ENCODE measurements around the gene OR4F6. TPM values are rescaled to one million over a fixed set of nuclear protein-coding genes. Genes with fewer than 3 reads are reported as not detected.
"Not testable (repeated sequence)": the region's sequence is repeated elsewhere in the genome, so short reads cannot be mapped to it uniquely, and the experiment has no call there.

The OR4F6 gene
- total RNA-seq, 2 experiments from 2014 or later = not detected

GRCh38 chr15:101793981-101794380, 9.3 kb upstream of the OR4F6 start:
- H3K27me3 ChIP-seq (ENCODE audit: control insufficient read depth in 1 of 2, insufficient read depth in 2 of 2, low read length in 2 of 2); H3K36me3 Mint-ChIP-seq (ENCODE audit: low read depth); H3K27ac Mint-ChIP-seq; H3K9me3 ChIP-seq (ENCODE audit: control insufficient read depth in 1 of 2, insufficient read depth in 1 of 2, low read length in 2 of 2); H3K4me1 ChIP-seq (ENCODE audit: insufficient read depth, low read length); intact Hi-C loops (cut with DNase I, micrococcal nuclease); H3K27ac ChIP-seq (ENCODE audit: low read depth in 1 of 2, low read length in 2 of 2); H3K9me3 Mint-ChIP-seq; POLR2A ChIA-PET; H3K4me3 ChIP-seq (ENCODE audit: low read length); H3K4me1 Mint-ChIP-seq (ENCODE audit: low read depth); DNase-seq; ATAC-seq (ENCODE audit: poor library complexity); H3K4me3 Mint-ChIP-seq; H3K36me3 ChIP-seq (ENCODE audit: insufficient read depth, low read length); CTCF ChIA-PET: not testable (repeated sequence)
- peaks cover 39% of the 10 kb centered on the region for H3K27me3 Mint-ChIP-seq

- peaks cover 0 to 4% of the 10 kb centered on the region in 2 experiments for H3K27me3 ChIP-seq (ENCODE audit: control insufficient read depth in 1 of 2, insufficient read depth in 2 of 2, low read length in 2 of 2)
- Mint-ChIP-seq H3K4me1 (ENCODE audit: low read depth) (no peaks in the 10 kb centered on the region), H3K4me3 (no peak overlapping the region), H3K9me3 (no peaks in the 10 kb centered on the region), H3K27ac (no peak overlapping the region), H3K36me3 (ENCODE audit: low read depth) (no peaks in the 10 kb centered on the region), H3K27me3 (peaks cover 44% of the 10 kb centered on the region)
- no peak overlapping the region for H3K4me3 ChIP-seq (ENCODE audit: low read length)
- TF ChIP-seq CTCF (IDR thresholded peaks at IDR 0.05) = no peak
- POLR2A ChIA-PET = no interaction called here
- intact Hi-C loops (cut with DNase I, micrococcal nuclease) = no loop called here
- no peak overlapping the region for H3K27ac ChIP-seq (ENCODE audit: low read depth in 1 of 2, low read length in 2 of 2)
- ATAC-seq (ENCODE audit: poor library complexity) (no peak), DNase-seq (no peak)
- no peaks in the 10 kb centered on the region for H3K4me1 ChIP-seq (ENCODE audit: insufficient read depth, low read length)
- H3K9me3 ChIP-seq (ENCODE audit: control insufficient read depth in 1 of 2, insufficient read depth in 1 of 2, low read length in 2 of 2) = no peaks in the 10 kb centered on the region
- CTCF ChIA-PET = no interaction called here
- no peaks in the 10 kb centered on the region for H3K36me3 ChIP-seq (ENCODE audit: insufficient read depth, low read length)
Observed at GRCh38 chr15:101795455-101795854, 7.9 kb upstream of the OR4F6 start.

- Histone ChIP-seq H3K4me3 (ENCODE audit: low read length) (no peak overlapping the region), H3K36me3 (ENCODE audit: insufficient read depth, low read length) (no peaks in the 10 kb centered on the region), H3K9me3 (ENCODE audit: control insufficient read depth in 1 of 2, insufficient read depth in 1 of 2, low read length in 2 of 2) (no peaks in the 10 kb centered on the region), H3K4me1 (ENCODE audit: insufficient read depth, low read length) (no peaks in the 10 kb centered on the region), H3K27ac (ENCODE audit: low read depth in 1 of 2, low read length in 2 of 2) (no peak overlapping the region), H3K27me3 (ENCODE audit: control insufficient read depth in 1 of 2, insufficient read depth in 2 of 2, low read length in 2 of 2) (peaks cover 0 to 4% of the 10 kb centered on the region in 2 experiments)
- H3K4me3 Mint-ChIP-seq = no peak overlapping the region
- ATAC-seq (ENCODE audit: poor library complexity) (no peak), DNase-seq (no peak)
- no peaks in the 10 kb centered on the region for H3K36me3 Mint-ChIP-seq (ENCODE audit: low read depth)
- ChIA-PET CTCF (no interaction called here), POLR2A (no interaction called here)
- intact Hi-C loops (cut with DNase I, micrococcal nuclease) = no loop called here
- H3K27ac Mint-ChIP-seq = no peak overlapping the region
- H3K4me1 Mint-ChIP-seq (ENCODE audit: low read depth) = no peaks in the 10 kb centered on the region
- H3K9me3 Mint-ChIP-seq = no peaks in the 10 kb centered on the region
- no peak for TF ChIP-seq CTCF (IDR thresholded peaks at IDR 0.05)
- H3K27me3 Mint-ChIP-seq = peaks cover 44% of the 10 kb centered on the region
Observed at GRCh38 chr15:101799665-101800064, 3.6 kb upstream of the OR4F6 start.

- TF ChIP-seq CTCF (IDR thresholded peaks at IDR 0.05) = no peak
- CTCF ChIA-PET = no interaction called here
- ATAC-seq (ENCODE audit: poor library complexity) (no peak), DNase-seq (no peak)
- intact Hi-C loops (cut with DNase I, micrococcal nuclease) = no loop called here
- no peaks in the 10 kb centered on the region for H3K9me3 Mint-ChIP-seq
- Histone ChIP-seq H3K9me3 (ENCODE audit: control insufficient read depth in 1 of 2, insufficient read depth in 1 of 2, low read length in 2 of 2) (no peaks in the 10 kb centered on the region), H3K4me1 (ENCODE audit: insufficient read depth, low read length) (no peaks in the 10 kb centered on the region), H3K27me3 (ENCODE audit: control insufficient read depth in 1 of 2, insufficient read depth in 2 of 2, low read length in 2 of 2) (peaks cover 0 to 8% of the 10 kb centered on the region in 2 experiments), H3K27ac (ENCODE audit: low read depth in 1 of 2, low read length in 2 of 2) (no peak overlapping the region), H3K36me3 (ENCODE audit: insufficient read depth, low read length) (no peaks in the 10 kb centered on the region), H3K4me3 (ENCODE audit: low read length) (no peak overlapping the region)
- H3K4me1 Mint-ChIP-seq (ENCODE audit: low read depth) = no peaks in the 10 kb centered on the region
- H3K4me3 Mint-ChIP-seq = no peak overlapping the region
- H3K27ac Mint-ChIP-seq = no peak overlapping the region
- H3K36me3 Mint-ChIP-seq (ENCODE audit: low read depth) = no peaks in the 10 kb centered on the region
- peaks cover 48% of the 10 kb centered on the region for H3K27me3 Mint-ChIP-seq
- POLR2A ChIA-PET = no interaction called here
Observed at GRCh38 chr15:101801048-101801447, 2.3 kb upstream of the OR4F6 start.
